Naive B cell (primary cell): ENCODE measurements around the gene ABO. TPM values are rescaled to one million over a fixed set of nuclear protein-coding genes. Genes with fewer than 3 reads are reported as not detected.
"Not testable (repeated sequence)": the region's sequence is repeated elsewhere in the genome, so short reads cannot be mapped to it uniquely, and the experiment has no call there.

Experiments used
- ATAC-seq, 2 donors: fragments of 150-1000 bp; cut with Tn5 transposase; 2 replicates each; pipeline ENCODE4 v1.10.0; 2021; ENCODE audit warnings: low read depth in 2 of 2, mild to moderate bottlenecking in 2 of 2, moderate library complexity in 2 of 2
- DNase-seq: peaks from one replicate; pipeline ENCODE4 v3.0.0; 2022
- H3K27ac Mint-ChIP-seq, 6 donors: one replicate each; pipeline ENCODE4 v1.8.0; 2020 to 2022; ENCODE audit warnings: mild to moderate bottlenecking in 6 of 6, mixed read lengths in 6 of 6, moderate library complexity in 5 of 6, inconsistent platforms in 2 of 6
- H3K27me3 Mint-ChIP-seq, 3 donors: one replicate each; pipeline ENCODE4 v1.8.0; 2021 to 2022; ENCODE audit warnings: mixed read lengths in 3 of 3, mild to moderate bottlenecking in 1 of 3
- H3K36me3 Mint-ChIP-seq, 2 donors: one replicate each; pipeline ENCODE4 v1.8.0; 2020 to 2022; ENCODE audit warnings: mixed read lengths in 2 of 2, inconsistent platforms in 1 of 2, mild to moderate bottlenecking in 1 of 2
- H3K4me1 Mint-ChIP-seq, 3 donors: one replicate each; pipeline ENCODE4 v1.8.0; 2020 to 2022; ENCODE audit warnings: mixed read lengths in 3 of 3, inconsistent platforms in 1 of 3, mild to moderate bottlenecking in 1 of 3, moderate library complexity in 1 of 3
- H3K4me3 Mint-ChIP-seq, 8 donors: one replicate each; pipeline ENCODE4 v1.8.0; 2020 to 2022; ENCODE audit warnings: mild to moderate bottlenecking in 8 of 8, mixed read lengths in 8 of 8, moderate library complexity in 8 of 8, inconsistent platforms in 2 of 8
- H3K9me3 Mint-ChIP-seq, 7 donors: one replicate each; pipeline ENCODE4 v1.8.0; 2020 to 2022; ENCODE audit warnings: mixed read lengths in 7 of 7, mild to moderate bottlenecking in 5 of 7, inconsistent platforms in 2 of 7, moderate library complexity in 1 of 7
- polyA plus RNA-seq, 6 donors: library from polyadenylated mRNA; unstranded; fragments of 300-500 nt; fragmentation: Illumina TruSeq; gene quantifications; one replicate each; pipeline ENCODE4 v1.2.3, GENCODE V29; 2021; ENCODE audit warnings: low read depth in 6 of 6

The ABO gene
- polyA plus RNA-seq, 6 donors from 2014 or later = 0.93 to 0.94 TPM; not detected in 4

- peaks cover 1 to 11% (median 10%) of the 10 kb centered on the region in 3 donors for H3K27me3 Mint-ChIP-seq
- not testable (repeated sequence) for H3K36me3 Mint-ChIP-seq, H3K9me3 Mint-ChIP-seq, H3K27ac Mint-ChIP-seq, ATAC-seq, DNase-seq, H3K4me1 Mint-ChIP-seq, H3K4me3 Mint-ChIP-seq
Observed at GRCh38 chr9:133228474-133229193, 46.4 kb downstream of the ABO start.

GRCh38 chr9:133227996-133228395 lies 47.0 kb downstream of the ABO start:
- not testable (repeated sequence) for H3K4me3 Mint-ChIP-seq, H3K27ac Mint-ChIP-seq, H3K9me3 Mint-ChIP-seq, H3K4me1 Mint-ChIP-seq, ATAC-seq, DNase-seq, H3K36me3 Mint-ChIP-seq
- H3K27me3 Mint-ChIP-seq = peaks cover 7 to 16% (median 10%) of the 10 kb centered on the region in 3 donors

- H3K4me1 Mint-ChIP-seq = no peaks in the 10 kb centered on the region
- ATAC-seq = no peak
- H3K9me3 Mint-ChIP-seq = peaks cover 0 to 4% (median 0%) of the 10 kb centered on the region in 7 donors
- no peak for DNase-seq
- H3K27ac Mint-ChIP-seq = no peak overlapping the region
- H3K27me3 Mint-ChIP-seq = peaks cover 7 to 19% (median 8%) of the 10 kb centered on the region in 3 donors
- H3K4me3 Mint-ChIP-seq = no peak overlapping the region
- H3K36me3 Mint-ChIP-seq = no peaks in the 10 kb centered on the region
Observed at GRCh38 chr9:133227242-133227860, 47.6 kb downstream of the ABO start.

DNA sequence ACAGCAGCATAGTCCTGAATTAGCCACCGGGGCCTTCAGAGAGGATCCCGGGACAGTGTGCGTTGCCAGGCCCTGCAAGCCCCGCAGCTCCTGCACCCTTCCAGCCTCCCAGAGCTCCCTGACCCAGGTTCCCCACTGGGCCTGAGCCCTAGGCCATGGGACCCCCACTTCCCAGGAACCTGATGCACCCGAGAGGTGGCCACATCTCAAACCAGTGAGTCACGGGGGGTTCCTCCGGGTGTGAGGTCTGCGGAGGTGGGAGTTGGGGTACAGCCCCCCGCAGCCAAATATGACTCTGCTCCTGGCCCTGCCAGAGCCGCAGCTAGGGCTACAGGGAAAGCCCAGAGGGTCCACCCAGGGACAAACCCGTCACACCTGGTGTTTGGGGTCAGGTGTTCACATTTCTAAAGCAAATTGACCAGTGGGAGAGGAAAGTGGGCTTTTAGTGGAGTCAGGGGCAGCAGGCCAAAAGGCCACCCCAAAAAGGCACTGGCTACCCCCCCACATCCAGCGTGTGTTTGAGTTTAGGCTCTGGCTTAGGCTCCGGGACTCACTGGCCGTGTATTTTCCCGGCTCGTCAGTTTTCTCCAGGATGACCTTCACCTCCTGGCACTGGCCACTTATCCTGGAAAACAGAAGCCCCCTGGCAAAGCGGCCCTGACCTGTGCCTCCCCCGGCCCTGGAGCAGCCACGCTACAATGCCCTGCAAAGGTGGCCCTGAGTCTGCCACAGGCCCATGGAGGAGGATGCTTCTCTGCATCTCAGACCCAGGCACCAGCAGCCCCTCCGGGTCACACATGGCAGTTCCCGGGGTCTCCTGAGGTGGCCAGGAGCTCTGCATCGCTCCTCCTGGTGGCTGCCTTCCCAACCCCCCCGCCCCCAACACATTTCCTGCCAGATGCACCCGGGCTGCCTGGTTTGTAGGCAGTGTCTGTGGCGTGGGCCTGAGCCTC lies 48.5 kb downstream of the ABO start:
- ATAC-seq (no peak), DNase-seq (no peak)
- Mint-ChIP-seq H3K4me1 (no peaks in the 10 kb centered on the region), H3K36me3 (no peaks in the 10 kb centered on the region), H3K4me3 (no peak overlapping the region), H3K27me3 (peaks cover 7 to 19% (median 10%) of the 10 kb centered on the region in 3 donors), H3K27ac (no peak overlapping the region), H3K9me3 (peaks cover 0 to 4% (median 0%) of the 10 kb centered on the region in 7 donors)

- DNase-seq = no peak
- Mint-ChIP-seq H3K9me3 (peaks cover 0 to 5% (median 3%) of the 10 kb centered on the region in 7 donors), H3K27ac (no peak overlapping the region), H3K36me3 (no peaks in the 10 kb centered on the region), H3K4me3 (no peak overlapping the region), H3K27me3 (peaks cover 14 to 30% (median 18%) of the 10 kb centered on the region in 3 donors), H3K4me1 (no peaks in the 10 kb centered on the region)
- no peak for ATAC-seq
Observed at GRCh38 chr9:133225171-133226011, 49.6 kb downstream of the ABO start.

DNA sequence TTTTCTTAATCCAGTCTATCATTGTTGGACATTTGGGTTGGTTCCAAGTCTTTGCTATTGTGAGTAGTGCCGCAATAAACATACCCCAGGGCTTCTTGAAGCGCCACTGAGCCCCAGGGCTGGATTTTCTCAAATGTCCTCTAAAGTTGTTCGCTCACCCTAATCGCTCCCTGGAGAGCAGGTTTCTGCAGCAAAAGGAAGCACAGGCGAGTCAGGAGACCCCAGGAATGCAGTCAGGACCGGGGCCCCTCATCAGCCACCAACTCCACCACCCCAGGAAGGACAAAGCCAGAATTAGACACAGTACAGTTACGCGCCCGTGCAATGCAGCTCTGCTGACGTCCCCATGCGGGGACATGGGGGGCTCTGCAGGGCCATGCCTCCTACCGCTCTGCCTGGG lies 50.2 kb downstream of the ABO start:
- Mint-ChIP-seq H3K27me3 (peaks cover 14 to 36% (median 22%) of the 10 kb centered on the region in 3 donors), H3K36me3 (no peaks in the 10 kb centered on the region), H3K27ac (peak overlapping the region in 1 of 6 donors; percentile 56), H3K4me3 (no peak overlapping the region), H3K9me3 (peaks cover 0 to 5% (median 0%) of the 10 kb centered on the region in 7 donors), H3K4me1 (no peaks in the 10 kb centered on the region)
- DNase-seq = no peak
- ATAC-seq = no peak

GRCh38 chr9:133223159-133223756 lies 51.7 kb downstream of the ABO start:
- H3K9me3 Mint-ChIP-seq, H3K36me3 Mint-ChIP-seq, H3K4me3 Mint-ChIP-seq, H3K4me1 Mint-ChIP-seq, ATAC-seq, DNase-seq, H3K27ac Mint-ChIP-seq: not testable (repeated sequence)
- H3K27me3 Mint-ChIP-seq = peaks cover 23 to 47% (median 32%) of the 10 kb centered on the region in 3 donors

GRCh38 chr9:133221994-133222393 lies 53.0 kb downstream of the ABO start:
- H3K9me3 Mint-ChIP-seq, H3K27ac Mint-ChIP-seq, ATAC-seq, H3K36me3 Mint-ChIP-seq, H3K4me3 Mint-ChIP-seq, H3K4me1 Mint-ChIP-seq, DNase-seq: not testable (repeated sequence)
- peaks cover 23 to 57% (median 45%) of the 10 kb centered on the region in 3 donors for H3K27me3 Mint-ChIP-seq

DNA sequence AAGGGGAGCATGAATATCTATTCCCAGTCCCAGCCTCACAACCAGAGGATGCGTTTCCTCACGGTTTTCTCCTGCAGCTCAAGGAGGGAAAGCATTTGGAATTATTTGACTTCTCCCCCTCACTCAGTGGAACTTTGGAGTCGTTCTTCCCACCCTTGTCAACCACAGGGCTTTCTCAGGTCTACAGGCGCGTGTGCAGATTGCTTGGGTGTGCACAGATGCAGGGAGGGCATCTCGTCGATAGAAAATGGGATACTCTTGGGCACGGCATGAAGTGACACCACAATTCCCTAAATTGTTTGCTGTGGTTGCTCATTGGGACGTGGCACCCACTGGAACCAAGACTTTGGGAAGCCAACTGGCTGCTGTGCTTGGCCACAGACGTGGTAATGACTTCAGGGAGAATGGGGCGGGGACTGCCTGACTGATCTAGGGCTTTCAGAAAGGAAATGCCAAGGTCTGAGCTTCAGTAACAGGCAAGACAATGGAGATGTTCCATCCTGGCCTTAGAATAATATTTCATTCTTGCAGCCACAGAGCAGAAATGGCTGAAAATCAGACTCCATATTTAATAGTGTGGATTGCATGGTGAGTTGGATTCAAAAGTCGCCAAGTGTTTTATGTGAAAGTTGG lies 53.7 kb downstream of the ABO start:
- ATAC-seq (no peak), DNase-seq (no peak)
- Mint-ChIP-seq H3K27ac (no peak overlapping the region), H3K9me3 (peaks cover 0 to 5% (median 0%) of the 10 kb centered on the region in 7 donors), H3K36me3 (no peaks in the 10 kb centered on the region), H3K27me3 (peaks cover 23 to 57% (median 45%) of the 10 kb centered on the region in 3 donors), H3K4me3 (no peak overlapping the region), H3K4me1 (no peaks in the 10 kb centered on the region)

DNA sequence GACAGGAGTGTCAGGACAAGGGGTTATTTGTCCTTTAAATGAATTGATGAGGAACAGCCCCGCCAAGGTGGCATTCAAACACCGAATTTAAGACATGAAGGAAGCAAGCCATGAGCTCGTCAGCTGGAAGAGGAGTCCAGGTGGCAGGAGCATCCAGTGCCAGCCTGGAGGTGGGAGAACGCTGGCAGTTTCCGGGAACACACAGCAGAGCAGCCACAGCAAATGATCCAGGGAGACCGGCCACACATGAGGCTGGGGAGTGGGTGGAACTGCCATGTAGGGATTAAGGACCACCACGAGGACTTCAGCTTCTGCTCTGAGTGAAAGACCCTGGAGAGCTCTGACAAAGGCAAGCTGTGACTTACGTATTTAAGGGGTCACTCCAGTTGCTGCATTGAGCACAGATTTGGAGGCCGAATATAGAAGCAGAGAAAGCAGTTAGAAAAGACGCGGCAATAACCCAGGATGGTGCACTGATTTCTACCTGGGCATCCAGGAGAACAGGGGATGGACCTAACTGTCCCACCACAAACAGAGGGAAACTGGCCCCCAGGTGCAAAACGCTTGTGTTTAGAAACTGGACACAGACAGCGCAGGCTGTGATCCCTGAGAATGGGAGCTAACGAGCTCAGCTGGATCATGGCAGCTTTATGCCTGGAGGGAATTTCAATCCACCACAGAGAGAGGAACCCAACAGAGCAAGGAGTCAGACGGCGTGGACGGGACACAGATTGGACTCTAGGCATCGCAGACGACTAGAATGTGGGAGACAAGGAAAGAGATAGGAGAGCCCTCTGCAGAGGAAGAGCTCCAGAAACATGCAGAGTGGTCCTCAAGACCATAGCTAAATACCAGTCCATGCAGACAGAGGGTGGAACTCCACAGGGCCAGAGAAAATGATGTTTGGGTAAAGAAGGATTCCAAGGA lies 56.7 kb downstream of the ABO start:
- not testable (repeated sequence) for H3K27ac Mint-ChIP-seq, H3K36me3 Mint-ChIP-seq, H3K4me3 Mint-ChIP-seq, ATAC-seq, DNase-seq, H3K4me1 Mint-ChIP-seq
- H3K9me3 Mint-ChIP-seq = peaks cover 0 to 22% (median 6%) of the 10 kb centered on the region in 7 donors
- peaks cover 24 to 62% (median 49%) of the 10 kb centered on the region in 3 donors for H3K27me3 Mint-ChIP-seq

GRCh38 chr9:133217333-133217988 lies 57.5 kb downstream of the ABO start:
- not testable (repeated sequence) for H3K27ac Mint-ChIP-seq, H3K4me3 Mint-ChIP-seq, H3K4me1 Mint-ChIP-seq, DNase-seq, H3K36me3 Mint-ChIP-seq, ATAC-seq
- Mint-ChIP-seq H3K27me3 (peaks cover 24 to 60% (median 52%) of the 10 kb centered on the region in 3 donors), H3K9me3 (peaks cover 0 to 22% (median 6%) of the 10 kb centered on the region in 7 donors)
